GM18951 (cell line): ENCODE data around the gene G6PC2.
"Not testable (repeated sequence)": the region's sequence is repeated elsewhere in the genome, so short reads cannot be mapped to it uniquely, and the experiment has no call there.

ENCODE experiments used
- POLR2A ChIP-seq: IDR thresholded peaks from 4 replicates; pipeline ENCODE4 v1.6.1; 2011; ENCODE audit warnings: mild to moderate bottlenecking; ENCODE audit not compliant: insufficient read length, insufficient read depth; ENCODE audit errors: extremely low read depth
- in situ Hi-C: fragments of 300-500 bp; cut with MboI; formaldehyde crosslinking; loops from one replicate; pipeline ENCODE4 v1.12.0; 2022; ENCODE audit warnings: low sequenced_read_pairs, mixed read lengths, inconsistent platforms; ENCODE audit not compliant: unreplicated experiment

G6PC2 gene

GRCh38 chr2:168915441-168916330 lies 14.6 kb downstream of the G6PC2 start:
- in situ Hi-C loops: loop anchor here (10.0 kb wide), 1 partner anchor 571 kb away; no protein-coding TSS in a partner anchor

GRCh38 chr2:168916331-168916675 lies 15.2 kb downstream of the G6PC2 start:
- no peak for TF ChIP-seq POLR2A
- in situ Hi-C loops: loop anchor here (10.0 kb wide), 1 partner anchor 572 kb away; no protein-coding TSS in a partner anchor

More at GRCh38 chr2:168915441-168916330, 14.6 kb downstream of the G6PC2 start:
- no peak for TF ChIP-seq POLR2A

GRCh38 chr2:168920504-168921157 lies 19.5 kb downstream of the G6PC2 start:
- TF ChIP-seq POLR2A: no peak
- in situ Hi-C loops: no loop called here

- in situ Hi-C loops: no loop called here
Measured at GRCh38 chr2:168926621-168927386, 25.7 kb downstream of the G6PC2 start.

GRCh38 chr2:168928113-168928831 lies 27.2 kb downstream of the G6PC2 start:
- in situ Hi-C loops: no loop called here

More at GRCh38 chr2:168926621-168927386, 25.7 kb downstream of the G6PC2 start:
- no peak for TF ChIP-seq POLR2A

GRCh38 chr2:168929031-168929430 lies 27.9 kb downstream of the G6PC2 start:
- TF ChIP-seq POLR2A: no peak
- in situ Hi-C loops: no loop called here

More at GRCh38 chr2:168928113-168928831, 27.2 kb downstream of the G6PC2 start:
- TF ChIP-seq POLR2A: no peak

- TF ChIP-seq POLR2A: no peak
- in situ Hi-C loops: no loop called here
Measured at GRCh38 chr2:168930242-168930641, 29.2 kb downstream of the G6PC2 start.

GRCh38 chr2:168932174-168932573 lies 31.1 kb downstream of the G6PC2 start:
- in situ Hi-C loops: not testable (repeated sequence)

GRCh38 chr2:168934826-168935225 lies 33.7 kb downstream of the G6PC2 start:
- in situ Hi-C loops: no loop called here
- no peak for TF ChIP-seq POLR2A

- in situ Hi-C loops: no loop called here
- TF ChIP-seq POLR2A: no peak
Measured at GRCh38 chr2:168935810-168936581, 34.9 kb downstream of the G6PC2 start.

- TF ChIP-seq POLR2A: no peak
- in situ Hi-C loops: no loop called here
Measured at GRCh38 chr2:168939061-168939460, 38.0 kb downstream of the G6PC2 start.

GRCh38 chr2:168939918-168940317 lies 38.8 kb downstream of the G6PC2 start:
- no peak for TF ChIP-seq POLR2A
- in situ Hi-C loops: no loop called here
